BJ (cell line): Measurements from ENCODE around the gene ALKBH3. TPM values are rescaled to one million over a fixed set of nuclear protein-coding genes. Genes with fewer than 3 reads are reported as not detected.

Source experiments
- CTCF ChIA-PET: fragments of 350-600 bp; formaldehyde crosslinking; extraction: SDS; loops from one replicate; lab custom pipeline; 2021; ENCODE audit warnings: antibody characterized with exemption, inconsistent platforms; lab: Yijun Ruan, JAX
- POLR2A ChIA-PET: fragments of 300-600 bp; sonication (Branson Sonifier 250); formaldehyde crosslinking; extraction: SDS; loops from one replicate; lab custom pipeline; 2021; ENCODE audit warnings: antibody characterized with exemption; lab: Charles Lee
- DNase-seq: peaks from one replicate; pipeline ENCODE4 v3.0.0-alpha.2; 2011; ENCODE audit warnings: low read depth
- H3K27me3 ChIP-seq: 2 replicates; pipeline ENCODE4 v1.6.0; 2011; ENCODE audit warnings: low read length; ENCODE audit not compliant: control insufficient read depth, insufficient read depth
- H3K36me3 ChIP-seq: 2 replicates; pipeline ENCODE4 v1.5.1; 2011; ENCODE audit warnings: low read length; ENCODE audit not compliant: control insufficient read depth, insufficient read depth
- H3K4me3 ChIP-seq: 2 replicates; pipeline ENCODE4 v1.5.1; 2011; ENCODE audit warnings: low read depth, mild to moderate bottlenecking, control low read depth, low read length
- CTCF ChIP-seq: IDR thresholded peaks from 2 replicates; pipeline ENCODE4 v1.5.1; 2011; ENCODE audit warnings: low read depth, mild to moderate bottlenecking, control low read depth, inconsistent platforms, low read length, moderate library complexity; ENCODE audit not compliant: insufficient read depth
- polyA plus RNA-seq: library from polyadenylated mRNA; depleted of rRNA; stranded (reverse); fragments of >200 nt; gene quantifications from 2 replicates; pipeline ENCODE4 v1.2.3, GENCODE V29; 2011

ALKBH3 gene
- polyA plus RNA-seq, 1 experiment, result 30.2 TPM

DNA sequence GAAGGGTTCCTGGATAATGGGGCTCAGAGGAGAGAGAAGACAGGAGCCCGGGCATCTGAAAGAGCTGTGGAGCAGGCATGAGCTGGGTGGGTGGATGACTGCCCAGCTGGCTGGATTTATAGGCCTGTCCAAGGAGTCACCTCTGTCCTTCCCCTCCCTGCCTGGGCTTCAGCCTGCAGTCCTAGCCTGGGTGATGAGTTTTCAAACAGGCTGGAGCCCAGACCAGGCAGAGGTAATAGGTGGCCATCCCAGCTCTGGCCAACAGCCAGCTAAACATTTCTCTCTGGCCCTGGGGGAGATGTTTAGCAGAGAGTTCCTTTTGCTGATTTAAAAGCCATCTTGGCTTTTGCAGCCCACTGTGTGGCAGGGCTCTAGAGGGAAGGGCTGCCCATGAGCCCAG, 67.2 kb downstream of the ALKBH3 start:
- CTCF ChIA-PET, result interaction anchor here (0.7 to 7.6 kb wide), 9 partner anchors 8 to 96 kb away, joined by 3 to 50 read pairs (median 5); no protein-coding TSS in a partner anchor
- TF ChIP-seq CTCF, result no peak

GRCh38 chr11:43948341-43949225, 68.0 kb downstream of the ALKBH3 start:
- Histone ChIP-seq H3K4me3 (no peak overlapping the region), H3K27me3 (peaks cover 29% of the 10 kb centered on the region), H3K36me3 (no peaks in the 10 kb centered on the region)
- no peak for TF ChIP-seq CTCF
- ChIA-PET POLR2A (no interaction called here), CTCF (interaction anchor here (0.7 to 7.6 kb wide), 8 partner anchors 7 to 90 kb away, joined by 3 to 50 read pairs (median 6); no protein-coding TSS in a partner anchor)
- no peak for DNase-seq

More for the DNA sequence above, 67.2 kb downstream of the ALKBH3 start:
- POLR2A ChIA-PET, result no interaction called here
- Histone ChIP-seq H3K27me3 (peaks cover 35% of the 10 kb centered on the region), H3K36me3 (no peaks in the 10 kb centered on the region), H3K4me3 (no peak overlapping the region)
- no peak for DNase-seq

DNA sequence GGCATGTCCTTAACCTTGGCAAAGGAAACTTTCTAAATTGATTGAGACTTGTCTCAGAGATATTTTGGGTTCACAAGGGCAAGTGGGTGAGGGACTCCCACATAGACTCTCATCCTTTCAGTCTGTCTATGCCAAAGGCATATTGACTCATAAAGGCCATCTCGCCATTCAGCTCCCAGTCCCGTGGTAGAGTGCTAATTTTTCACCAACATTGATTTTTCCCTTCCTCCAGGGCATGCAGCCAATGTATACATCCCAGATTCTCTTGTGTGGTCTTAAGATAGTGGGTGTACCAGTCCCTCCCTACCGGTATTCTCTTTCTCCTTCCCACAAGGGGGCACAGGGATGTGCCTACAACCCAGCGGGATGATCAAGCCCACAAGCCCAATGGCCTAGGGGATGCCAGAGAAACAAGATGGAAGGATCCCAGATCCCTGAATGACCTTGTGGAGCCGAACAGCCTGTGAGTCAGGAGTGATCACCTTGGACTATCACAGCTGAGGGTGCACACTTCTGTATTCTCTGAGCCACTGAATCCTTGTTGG, 69.8 kb downstream of the ALKBH3 start:
- no peaks in the 10 kb centered on the region for H3K36me3 ChIP-seq
- H3K27me3 ChIP-seq, result peaks cover 14% of the 10 kb centered on the region
- H3K4me3 ChIP-seq, result no peak overlapping the region
- POLR2A ChIA-PET, result no interaction called here
- CTCF ChIA-PET, result interaction anchor here (0.6 to 7.6 kb wide), 3 partner anchors 8 to 61 kb away, joined by 3 to 50 read pairs (median 3); no protein-coding TSS in a partner anchor
- TF ChIP-seq CTCF, result no peak
- no peak for DNase-seq

DNA sequence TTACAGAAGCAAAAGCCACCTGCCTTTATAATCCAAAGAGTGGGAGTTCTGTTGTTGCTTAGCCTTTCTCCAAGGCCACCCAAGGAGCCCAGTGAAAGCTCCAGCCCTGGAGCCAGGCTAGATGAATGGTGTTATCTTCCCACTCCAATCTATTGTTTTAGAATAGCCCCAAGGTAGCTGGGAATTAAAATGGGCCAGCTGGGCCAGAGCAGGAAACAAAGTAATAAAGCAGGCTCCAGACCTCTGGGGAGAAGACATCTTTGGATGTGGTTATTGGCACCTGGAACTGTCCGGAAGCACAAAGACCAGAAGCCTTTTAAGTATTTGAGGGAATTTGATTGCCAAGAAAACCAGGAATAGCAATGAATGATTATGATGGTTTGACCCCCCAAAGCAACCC, 70.6 kb downstream of the ALKBH3 start:
- ChIA-PET POLR2A (no interaction called here), CTCF (interaction anchor here (0.8 to 1.5 kb wide), 2 partner anchors 35 to 80 kb away, joined by 3 read pairs; no protein-coding TSS in a partner anchor)
- Histone ChIP-seq H3K4me3 (no peak overlapping the region), H3K27me3 (peaks cover 12% of the 10 kb centered on the region), H3K36me3 (no peaks in the 10 kb centered on the region)
- no peak for TF ChIP-seq CTCF
- DNase-seq, result no peak

GRCh38 chr11:43952020-43952400, 71.4 kb downstream of the ALKBH3 start:
- peaks cover 9% of the 10 kb centered on the region for H3K27me3 ChIP-seq
- no peak overlapping the region for H3K4me3 ChIP-seq
- ChIA-PET POLR2A (no interaction called here), CTCF (interaction anchor here (0.8 to 1.5 kb wide), 2 partner anchors 35 to 79 kb away, joined by 3 read pairs; no protein-coding TSS in a partner anchor)
- TF ChIP-seq CTCF, result no peak
- no peaks in the 10 kb centered on the region for H3K36me3 ChIP-seq
- no peak for DNase-seq
